ENCODE results near the gene MOB3B. TPM values are rescaled to one million over a fixed set of nuclear protein-coding genes. Genes with fewer than 3 reads are reported as not detected.

Gene MOB3B
- total RNA-seq, 1 donor from 2014 or later, result 1.4 TPM

DNA sequence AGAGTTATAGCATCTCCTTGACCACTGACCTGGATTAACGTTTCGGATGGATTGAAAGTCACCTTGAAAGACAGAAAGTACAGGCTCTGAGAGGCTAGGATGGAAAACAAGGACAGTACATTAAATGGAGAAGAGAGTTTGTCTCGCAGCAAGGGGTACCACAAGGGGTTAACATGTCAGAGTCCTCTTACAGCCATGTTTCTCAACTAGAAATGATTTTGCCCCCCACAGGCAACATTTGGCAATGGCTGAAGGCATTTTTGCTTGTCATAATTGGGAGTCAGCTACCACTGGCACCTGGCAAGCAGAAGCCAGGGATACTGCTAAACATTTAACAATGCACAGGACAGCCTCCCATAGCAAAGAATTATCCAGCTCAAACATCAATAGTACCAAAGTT lies 141.9 kb downstream of the MOB3B start:
- no peak for DNase-seq (ENCODE audit: low read depth)
- Histone ChIP-seq H3K4me3 (ENCODE audit: low read depth, low read length) (no peak overlapping the region), H3K27me3 (ENCODE audit: control insufficient read depth, insufficient read depth, low read length) (no peaks in the 10 kb centered on the region), H3K36me3 (ENCODE audit: control insufficient read depth, insufficient read depth, low read length) (no peaks in the 10 kb centered on the region)
- TF ChIP-seq, protein P1, sequence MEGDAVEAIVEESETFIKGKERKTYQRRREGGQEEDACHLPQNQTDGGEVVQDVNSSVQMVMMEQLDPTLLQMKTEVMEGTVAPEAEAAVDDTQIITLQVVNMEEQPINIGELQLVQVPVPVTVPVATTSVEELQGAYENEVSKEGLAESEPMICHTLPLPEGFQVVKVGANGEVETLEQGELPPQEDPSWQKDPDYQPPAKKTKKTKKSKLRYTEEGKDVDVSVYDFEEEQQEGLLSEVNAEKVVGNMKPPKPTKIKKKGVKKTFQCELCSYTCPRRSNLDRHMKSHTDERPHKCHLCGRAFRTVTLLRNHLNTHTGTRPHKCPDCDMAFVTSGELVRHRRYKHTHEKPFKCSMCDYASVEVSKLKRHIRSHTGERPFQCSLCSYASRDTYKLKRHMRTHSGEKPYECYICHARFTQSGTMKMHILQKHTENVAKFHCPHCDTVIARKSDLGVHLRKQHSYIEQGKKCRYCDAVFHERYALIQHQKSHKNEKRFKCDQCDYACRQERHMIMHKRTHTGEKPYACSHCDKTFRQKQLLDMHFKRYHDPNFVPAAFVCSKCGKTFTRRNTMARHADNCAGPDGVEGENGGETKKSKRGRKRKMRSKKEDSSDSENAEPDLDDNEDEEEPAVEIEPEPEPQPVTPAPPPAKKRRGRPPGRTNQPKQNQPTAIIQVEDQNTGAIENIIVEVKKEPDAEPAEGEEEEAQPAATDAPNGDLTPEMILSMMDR (IDR thresholded peaks at IDR 0.05; ENCODE audit: insufficient read depth, low read length, poor library complexity, severe bottlenecking), result no peak

DNA sequence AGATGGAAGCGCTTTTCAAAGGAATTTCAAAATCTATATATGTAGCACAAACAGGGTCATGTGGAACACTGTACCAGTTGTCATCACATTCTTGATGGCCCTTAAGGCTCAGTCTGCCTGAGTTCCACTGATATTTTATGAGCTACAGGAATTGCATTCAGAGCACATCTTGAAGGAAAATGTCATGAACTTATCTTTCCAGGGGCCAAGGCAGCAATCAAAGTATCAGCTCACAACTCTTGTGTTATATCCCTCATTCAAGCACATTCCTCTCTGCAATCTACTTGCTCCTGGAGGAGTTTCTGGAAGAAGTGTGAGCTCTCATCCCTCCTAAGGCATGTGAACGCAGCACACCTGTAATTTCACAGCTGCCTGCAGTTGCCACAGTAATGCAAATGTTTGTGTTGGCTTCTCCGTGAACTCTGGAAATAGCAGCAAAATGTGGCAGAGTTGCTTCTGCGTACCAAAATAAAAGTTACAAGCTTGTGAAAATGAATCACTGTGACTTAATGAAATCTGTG lies 143.0 kb downstream of the MOB3B start:
- Histone ChIP-seq H3K27me3 (ENCODE audit: control insufficient read depth, insufficient read depth, low read length) (no peaks in the 10 kb centered on the region), H3K4me3 (ENCODE audit: low read depth, low read length) (no peak overlapping the region), H3K36me3 (ENCODE audit: control insufficient read depth, insufficient read depth, low read length) (no peaks in the 10 kb centered on the region)
- peak; percentile 41 for DNase-seq (ENCODE audit: low read depth)
- TF ChIP-seq, protein P1 (IDR thresholded peaks at IDR 0.05; ENCODE audit: insufficient read depth, low read length, poor library complexity, severe bottlenecking), result no peak

DNA sequence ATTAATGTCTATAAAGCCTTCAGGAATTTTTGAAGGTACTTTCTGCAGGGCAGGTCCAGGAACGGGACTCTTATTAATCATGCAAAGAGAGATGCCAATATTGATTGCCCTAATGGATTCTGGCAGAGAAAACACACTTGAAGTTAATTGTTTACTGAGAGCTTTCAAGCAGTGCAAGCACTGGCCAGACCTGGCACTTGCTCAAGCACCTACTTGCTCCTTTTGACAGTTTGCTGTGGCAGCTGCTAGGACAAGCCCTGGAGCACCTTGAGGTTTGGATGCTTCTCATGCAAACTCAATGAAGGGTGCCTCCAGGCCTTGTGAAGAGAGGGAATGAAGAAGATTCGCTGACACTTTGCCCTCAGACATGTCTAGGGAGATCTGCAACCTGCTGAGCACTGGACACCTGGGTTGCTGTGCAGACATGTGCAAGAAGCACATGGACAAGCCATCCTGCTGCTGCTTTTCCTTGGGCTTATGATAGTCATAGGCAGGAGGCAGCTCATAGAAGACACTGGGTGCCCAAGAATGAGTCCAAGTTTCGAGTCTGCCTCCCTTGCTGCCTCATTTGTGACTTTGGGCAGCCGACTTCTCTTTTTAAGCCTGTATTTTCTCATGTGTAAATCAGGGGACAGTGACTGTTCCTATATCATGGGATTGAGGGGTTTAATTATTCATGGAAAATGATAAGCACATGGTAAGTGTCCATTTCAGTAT lies 143.8 kb downstream of the MOB3B start:
- Histone ChIP-seq H3K36me3 (ENCODE audit: control insufficient read depth, insufficient read depth, low read length) (no peaks in the 10 kb centered on the region), H3K4me3 (ENCODE audit: low read depth, low read length) (no peak overlapping the region), H3K27me3 (ENCODE audit: control insufficient read depth, insufficient read depth, low read length) (no peaks in the 10 kb centered on the region)
- TF ChIP-seq, protein P1 (IDR thresholded peaks at IDR 0.05; ENCODE audit: insufficient read depth, low read length, poor library complexity, severe bottlenecking), result no peak
- no peak for DNase-seq (ENCODE audit: low read depth)

DNA sequence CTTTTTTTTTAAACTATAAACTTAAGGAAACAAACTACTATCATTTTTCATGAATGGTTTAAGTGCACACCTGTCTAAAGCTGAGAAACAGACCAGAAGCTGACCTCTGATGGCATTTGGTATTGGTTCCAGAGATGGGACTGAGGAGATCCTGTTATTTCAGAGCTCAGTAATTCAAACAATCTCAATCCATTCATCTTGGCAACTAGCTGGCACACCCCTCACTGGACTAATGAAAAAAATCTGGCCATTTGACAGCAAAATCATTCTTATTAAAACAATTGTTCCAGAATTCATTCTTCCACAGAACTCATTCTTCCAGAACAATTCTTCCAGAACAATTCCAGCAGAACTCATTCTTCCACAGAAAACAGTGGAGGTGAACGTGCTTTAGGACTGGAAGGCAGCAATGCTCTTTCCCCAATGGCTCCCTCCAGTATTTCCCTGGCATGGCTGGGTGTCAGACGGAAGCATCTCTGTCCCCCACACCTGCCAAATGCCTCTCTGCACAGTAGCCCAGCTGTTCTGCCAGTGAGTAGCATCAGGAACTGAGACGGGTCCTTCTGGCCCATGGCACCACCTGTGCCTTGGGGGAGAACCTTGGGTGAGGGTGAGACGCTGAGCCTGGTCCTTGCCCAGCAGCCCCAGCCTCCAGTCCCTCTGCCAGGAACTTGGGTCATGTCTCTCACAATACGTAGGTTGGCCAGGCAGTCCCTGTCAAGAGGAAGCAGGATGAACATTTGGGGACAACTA lies 145.2 kb downstream of the MOB3B start:
- DNase-seq (ENCODE audit: low read depth), result no peak
- no peaks in the 10 kb centered on the region for H3K27me3 ChIP-seq (ENCODE audit: control insufficient read depth, insufficient read depth, low read length)
- H3K36me3 ChIP-seq (ENCODE audit: control insufficient read depth, insufficient read depth, low read length), result no peaks in the 10 kb centered on the region
- no peak overlapping the region for H3K4me3 ChIP-seq (ENCODE audit: low read depth, low read length)
- TF ChIP-seq, protein P1 (IDR thresholded peaks at IDR 0.05; ENCODE audit: insufficient read depth, low read length, poor library complexity, severe bottlenecking), result no peak

DNA sequence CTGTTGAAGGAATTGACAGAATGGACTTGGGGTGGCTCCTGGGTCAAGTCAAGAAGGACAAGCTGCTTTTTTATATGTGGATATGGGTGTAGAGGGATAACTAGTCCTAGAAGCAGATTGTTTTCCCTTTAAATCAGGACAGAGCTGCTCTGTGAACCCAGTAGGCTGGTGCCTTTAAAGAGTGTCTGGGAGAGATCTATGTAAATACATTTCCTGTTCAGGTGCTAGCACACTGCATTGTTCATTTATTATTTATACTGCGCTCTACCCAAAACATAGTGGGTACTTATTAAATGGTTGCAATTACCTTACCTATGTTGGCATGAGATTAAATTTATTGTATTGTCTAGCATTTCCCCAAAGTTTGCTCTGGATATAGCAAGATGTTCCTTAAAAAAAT lies 146.1 kb downstream of the MOB3B start:
- no peaks in the 10 kb centered on the region for H3K27me3 ChIP-seq (ENCODE audit: control insufficient read depth, insufficient read depth, low read length)
- H3K4me3 ChIP-seq (ENCODE audit: low read depth, low read length), result no peak overlapping the region
- no peak for DNase-seq (ENCODE audit: low read depth)
- H3K36me3 ChIP-seq (ENCODE audit: control insufficient read depth, insufficient read depth, low read length), result no peaks in the 10 kb centered on the region
- TF ChIP-seq, protein P1 (IDR thresholded peaks at IDR 0.05; ENCODE audit: insufficient read depth, low read length, poor library complexity, severe bottlenecking), result no peak

Data from kidney epithelial cell (primary cell).